ELR (cell line): ENCODE data around the gene ADGRA1.
"Not testable (repeated sequence)": the region's sequence is repeated elsewhere in the genome, so short reads cannot be mapped to it uniquely, and the experiment has no call there.

Source experiments
- DNase-seq: peaks from one replicate; pipeline ENCODE4 v3.0.0-alpha.2; 2015; ENCODE audit warnings: low read depth

The ADGRA1 gene

GRCh38 chr10:133163889-133164815, 76.4 kb downstream of the ADGRA1 start:
- DNase-seq, result no peak

GRCh38 chr10:133164816-133165555, 77.3 kb downstream of the ADGRA1 start:
- DNase-seq, result no peak

GRCh38 chr10:133165556-133166503, 78.1 kb downstream of the ADGRA1 start:
- no peak for DNase-seq

GRCh38 chr10:133166504-133166827, 78.7 kb downstream of the ADGRA1 start:
- DNase-seq, result no peak

GRCh38 chr10:133166828-133167692, 79.3 kb downstream of the ADGRA1 start:
- DNase-seq, result no peak

- no peak for DNase-seq
Observed at GRCh38 chr10:133167693-133168616, 80.2 kb downstream of the ADGRA1 start.

GRCh38 chr10:133168617-133169031, 80.9 kb downstream of the ADGRA1 start:
- no peak for DNase-seq

- no peak for DNase-seq
Observed at GRCh38 chr10:133169173-133169947, 81.6 kb downstream of the ADGRA1 start.

- DNase-seq, result no peak
Observed at GRCh38 chr10:133170092-133170491, 82.4 kb downstream of the ADGRA1 start.

- no peak for DNase-seq
Observed at GRCh38 chr10:133173860-133174640, 86.3 kb downstream of the ADGRA1 start.

GRCh38 chr10:133174689-133175263, 87.1 kb downstream of the ADGRA1 start:
- DNase-seq, result no peak

- not testable (repeated sequence) for DNase-seq
Observed at GRCh38 chr10:133175624-133176023, 87.9 kb downstream of the ADGRA1 start.

- no peak for DNase-seq
Observed at GRCh38 chr10:133176546-133176945, 88.8 kb downstream of the ADGRA1 start.

- no peak for DNase-seq
Observed at GRCh38 chr10:133177380-133178157, 89.8 kb downstream of the ADGRA1 start.

- no peak for DNase-seq
Observed at GRCh38 chr10:133178357-133179127, 90.8 kb downstream of the ADGRA1 start.

- no peak for DNase-seq
Observed at GRCh38 chr10:133179128-133179520, 91.4 kb downstream of the ADGRA1 start.
